ENCODE data around the gene LKAAEAR1. TPM values are rescaled to one million over a fixed set of nuclear protein-coding genes. Genes with fewer than 3 reads are reported as not detected.

LKAAEAR1 gene
- total and polyA plus RNA-seq, 2 of the 13 experiments (the other 11 are each of a cell fraction or from before 2014, with no cell fraction given): not detected

GRCh38 chr20:64063389-64064144, 20.6 kb downstream of the LKAAEAR1 start (continued):
- TF ChIP-seq SNAPC4 (CRISPR knock-in tag; IDR thresholded peaks at IDR 0.05): peak; percentile 80; the same call in 1 of the 2 replicates
- no peak for TF ChIP-seq ZNF3 (CRISPR knock-in tag; IDR thresholded peaks at IDR 0.05)
- peak; percentile 65; the same call in 1 of the 2 replicates for TF ChIP-seq KLF15 (CRISPR knock-in tag; IDR thresholded peaks at IDR 0.05; ENCODE audit: borderline replicate concordance)
- TF ChIP-seq, protein P1, sequence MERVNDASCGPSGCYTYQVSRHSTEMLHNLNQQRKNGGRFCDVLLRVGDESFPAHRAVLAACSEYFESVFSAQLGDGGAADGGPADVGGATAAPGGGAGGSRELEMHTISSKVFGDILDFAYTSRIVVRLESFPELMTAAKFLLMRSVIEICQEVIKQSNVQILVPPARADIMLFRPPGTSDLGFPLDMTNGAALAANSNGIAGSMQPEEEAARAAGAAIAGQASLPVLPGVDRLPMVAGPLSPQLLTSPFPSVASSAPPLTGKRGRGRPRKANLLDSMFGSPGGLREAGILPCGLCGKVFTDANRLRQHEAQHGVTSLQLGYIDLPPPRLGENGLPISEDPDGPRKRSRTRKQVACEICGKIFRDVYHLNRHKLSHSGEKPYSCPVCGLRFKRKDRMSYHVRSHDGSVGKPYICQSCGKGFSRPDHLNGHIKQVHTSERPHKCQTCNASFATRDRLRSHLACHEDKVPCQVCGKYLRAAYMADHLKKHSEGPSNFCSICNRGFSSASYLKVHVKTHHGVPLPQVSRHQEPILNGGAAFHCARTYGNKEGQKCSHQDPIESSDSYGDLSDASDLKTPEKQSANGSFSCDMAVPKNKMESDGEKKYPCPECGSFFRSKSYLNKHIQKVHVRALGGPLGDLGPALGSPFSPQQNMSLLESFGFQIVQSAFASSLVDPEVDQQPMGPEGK (CRISPR knock-in tag; IDR thresholded peaks at IDR 0.05): peak; percentile 43; the same call in 1 of the 2 replicates
- 0 out of 2 replicates have a peak, but pooled peaks have one; percentile 11 for TF ChIP-seq ZNF451 (CRISPR knock-in tag; IDR thresholded peaks at IDR 0.05)
- TF ChIP-seq ZNF567 (CRISPR knock-in tag; IDR thresholded peaks at IDR 0.05; ENCODE audit: borderline replicate concordance): peak; percentile 32; the same call in 1 of the 2 replicates
- TF ChIP-seq CENPT (CRISPR knock-in tag; IDR thresholded peaks at IDR 0.05; ENCODE audit: low read depth): no peak
- TF ChIP-seq ZSCAN9 (CRISPR knock-in tag; IDR thresholded peaks at IDR 0.05; ENCODE audit: borderline replicate concordance): no peak
- TF ChIP-seq ZNF781 (CRISPR knock-in tag; IDR thresholded peaks at IDR 0.05; ENCODE audit: borderline replicate concordance, not compliant biosample characterization): no peak
- 0 out of 2 replicates have a peak, but pooled peaks have one; percentile 72 for TF ChIP-seq ARHGAP35 (CRISPR knock-in tag; IDR thresholded peaks at IDR 0.05; ENCODE audit: borderline replicate concordance)
- no peak for TF ChIP-seq ZBED4 (CRISPR knock-in tag; IDR thresholded peaks at IDR 0.05; ENCODE audit: borderline replicate concordance)
- TF ChIP-seq ZNF234 (CRISPR knock-in tag; conservative IDR thresholded peaks at IDR 0.05): peak; percentile 16
- TF ChIP-seq UBTF (CRISPR knock-in tag; IDR thresholded peaks at IDR 0.05): peak; percentile 68

All from HepG2 (cell line).